Epithelial cell of esophagus (primary cell): Measurements from ENCODE around the gene RSRC1.

Experiments used
- DNase-seq: peaks from one replicate; pipeline ENCODE4 v3.0.0; 2010; ENCODE audit warnings: low read depth
- H3K4me3 ChIP-seq: 2 replicates; pipeline ENCODE4 v1.5.1; 2011; ENCODE audit warnings: mild to moderate bottlenecking, low read length, control low read depth
- CTCF ChIP-seq: IDR thresholded peaks from 2 replicates; pipeline ENCODE4 v1.5.1; 2011; ENCODE audit warnings: low read depth, mild to moderate bottlenecking, low read length, control low read depth, inconsistent platforms; ENCODE audit not compliant: insufficient read depth; ENCODE audit errors: missing control alignments

RSRC1 gene

GRCh38 chr3:158347966-158348365, 238.1 kb downstream of the RSRC1 start:
- DNase-seq = no peak
- no peak for TF ChIP-seq CTCF

DNA sequence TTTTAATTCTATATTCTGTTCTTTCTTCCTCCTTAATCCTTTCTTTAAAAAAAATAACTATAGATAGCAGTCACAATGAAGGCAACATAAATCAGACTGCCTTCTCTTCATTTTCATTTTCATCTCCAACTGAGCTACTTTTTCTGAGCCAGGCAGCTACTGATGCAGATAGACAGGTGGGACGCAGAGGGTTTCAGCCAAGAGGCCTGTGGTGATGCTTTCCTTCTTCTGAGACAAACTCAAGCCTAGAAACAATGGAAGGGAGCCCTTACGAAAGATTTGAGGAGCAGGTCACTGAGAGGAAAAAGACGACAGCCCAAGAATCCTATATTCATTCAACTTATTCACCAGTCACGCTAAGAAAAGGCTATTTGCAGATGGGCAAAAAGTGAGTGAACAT, 241.1 kb downstream of the RSRC1 start:
- no peak for DNase-seq
- no peak for TF ChIP-seq CTCF
- H3K4me3 ChIP-seq = no peak overlapping the region

More at GRCh38 chr3:158347966-158348365, 238.1 kb downstream of the RSRC1 start:
- no peak overlapping the region for H3K4me3 ChIP-seq

- DNase-seq = peak; percentile 23
- no peak overlapping the region for H3K4me3 ChIP-seq
- TF ChIP-seq CTCF = no peak
Measured at GRCh38 chr3:158352551-158352950, 242.7 kb downstream of the RSRC1 start.

DNA sequence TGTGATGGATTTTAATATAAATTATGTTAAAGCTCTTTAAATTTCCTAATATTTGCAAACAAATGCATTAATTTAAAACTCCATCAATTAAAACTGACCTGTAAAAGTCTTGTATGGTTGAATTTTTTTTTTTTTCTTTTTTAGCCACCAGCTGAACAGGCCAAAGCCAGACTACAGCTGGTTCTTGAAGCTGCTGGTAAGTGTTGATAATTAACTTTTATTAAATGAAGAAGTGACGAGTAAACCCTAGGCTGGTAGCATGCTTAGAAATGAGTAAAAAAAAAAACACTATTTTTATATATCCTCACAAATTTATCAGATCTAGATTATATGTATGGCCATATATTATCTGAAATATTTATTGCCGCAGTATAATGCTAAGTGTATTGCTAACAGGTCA, 244.8 kb downstream of the RSRC1 start:
- DNase-seq = no peak
- no peak overlapping the region for H3K4me3 ChIP-seq
- TF ChIP-seq CTCF = no peak

DNA sequence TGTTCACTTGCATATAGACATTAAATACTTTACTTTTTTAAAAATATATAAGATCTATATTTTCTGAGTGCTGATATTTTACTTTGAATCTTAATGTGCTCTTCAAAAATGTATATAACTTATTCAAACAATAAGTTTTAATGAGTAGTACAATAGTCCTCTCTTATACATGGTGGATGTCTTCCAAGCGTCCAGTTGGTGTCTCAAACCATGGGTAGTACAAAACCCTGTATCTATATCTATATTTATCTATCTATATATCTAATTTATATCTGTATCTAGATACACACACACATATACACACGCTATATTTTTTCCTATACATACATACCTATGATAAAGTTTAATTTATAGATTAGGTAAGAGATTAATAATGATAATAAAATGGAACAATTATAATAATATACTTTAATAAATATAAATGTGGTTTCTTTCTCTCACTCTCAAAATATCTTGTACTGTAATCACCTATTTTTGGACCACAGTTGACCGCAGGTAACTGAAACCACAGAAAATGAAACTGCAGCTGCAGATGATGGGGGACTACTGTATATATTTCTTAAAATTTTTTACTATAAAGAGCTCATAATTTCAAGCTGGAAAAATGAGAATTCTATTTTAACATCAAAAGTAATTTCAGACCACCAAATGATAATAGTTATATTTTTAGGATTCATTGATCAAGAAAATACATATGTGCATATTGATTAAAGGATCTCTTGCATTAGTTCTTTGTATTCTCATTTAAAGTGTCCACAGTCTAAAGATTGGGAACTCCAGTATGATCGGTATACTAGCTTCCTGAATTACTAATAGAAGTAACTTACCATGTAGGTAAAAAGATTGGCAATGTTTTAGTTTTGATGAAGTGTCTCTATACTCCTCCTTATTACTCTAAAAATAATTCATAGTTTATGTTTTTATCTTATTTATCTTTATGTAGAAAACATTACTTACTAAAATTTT, 246.0 kb downstream of the RSRC1 start:
- TF ChIP-seq CTCF = no peak
- DNase-seq = no peak
- H3K4me3 ChIP-seq = no peak overlapping the region

- H3K4me3 ChIP-seq = no peak overlapping the region
- no peak for TF ChIP-seq CTCF
- no peak for DNase-seq
Measured at GRCh38 chr3:158359339-158359738, 249.4 kb downstream of the RSRC1 start.
